Measurements from ENCODE around the gene LRRC4C. TPM values are rescaled to one million over a fixed set of nuclear protein-coding genes. Genes with fewer than 3 reads are reported as not detected.

Gene LRRC4C
- total RNA-seq, 1 experiment from 2014 or later: 0.13 TPM

DNA sequence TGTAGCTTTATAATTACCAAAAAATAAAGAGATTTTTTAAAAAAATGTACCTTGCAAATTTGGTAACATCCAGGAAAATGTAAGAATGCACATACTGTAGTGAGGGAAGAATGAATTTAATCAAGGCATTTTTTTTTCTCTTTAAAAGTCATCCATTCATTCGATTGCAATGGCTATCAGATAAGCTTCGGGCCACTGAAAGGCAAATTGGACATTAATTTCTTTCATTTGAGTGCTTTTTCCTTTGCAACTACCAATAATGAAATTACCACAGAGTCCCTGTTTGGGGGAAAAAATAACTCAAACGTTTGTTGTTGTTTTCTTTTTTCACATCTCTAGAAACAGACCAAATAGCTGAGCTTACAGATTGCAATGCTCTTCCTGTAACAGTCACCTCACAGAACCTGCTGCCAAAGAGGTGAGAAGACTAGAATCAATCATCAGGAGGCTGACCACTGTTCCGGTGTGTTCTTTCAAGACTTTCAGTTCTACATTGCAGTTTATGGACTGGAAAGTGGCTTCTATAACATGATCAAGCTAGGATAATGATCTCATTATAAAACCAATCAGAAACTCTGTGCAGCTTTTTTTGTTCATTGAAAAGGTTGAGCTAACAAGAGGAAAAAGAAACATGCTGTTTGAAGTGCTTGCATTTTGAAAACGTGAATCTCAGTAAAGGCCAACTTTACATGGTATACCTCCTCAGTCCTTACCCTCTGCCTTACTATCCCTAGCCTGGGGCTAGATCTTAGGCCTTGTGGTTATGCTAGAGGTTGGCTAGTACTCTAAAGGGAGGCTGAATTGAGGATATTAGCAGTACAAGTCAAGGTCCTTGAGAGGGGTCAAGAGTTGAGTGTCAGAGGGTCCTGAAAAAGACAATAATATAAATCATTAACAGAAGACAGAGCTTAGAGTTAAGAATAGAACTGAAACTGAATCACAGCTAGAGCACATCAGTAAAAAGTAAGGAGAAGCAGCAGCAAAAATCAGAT, 1276.1 kb downstream of the LRRC4C start:
- Histone ChIP-seq H3K23me2 (ENCODE audit: insufficient read length, low read depth, low read length, poor library complexity, severe bottlenecking) (no peaks in the 10 kb centered on the region), H3K79me1 (ENCODE audit: insufficient read depth, low read depth, low read length, poor library complexity, severe bottlenecking) (no peaks in the 10 kb centered on the region)
- peaks cover 6 to 14% of the 10 kb centered on the region in 2 experiments for H3K4me1 Mint-ChIP-seq

More for the DNA sequence above, 1276.1 kb downstream of the LRRC4C start:
- Histone ChIP-seq H3K18ac (ENCODE audit: insufficient read length, low read depth, low read length) (no peak overlapping the region), H2BK15ac (ENCODE audit: low read depth, low read length) (no peak overlapping the region), H3K4me1 (ENCODE audit: insufficient read depth, low read length) (no peaks in the 10 kb centered on the region), H2AFZ (ENCODE audit: low read length) (no peak overlapping the region), H3K9me3 (ENCODE audit: control insufficient read depth, low read depth, low read length) (no peaks in the 10 kb centered on the region), H2BK120ac (ENCODE audit: low read depth, low read length, poor library complexity, severe bottlenecking) (no peak overlapping the region), H4K91ac (ENCODE audit: insufficient read length, low read depth, low read length) (no peak overlapping the region), H3K27me3 (ENCODE audit: insufficient read depth, low read length) (no peaks in the 10 kb centered on the region), H2BK20ac (ENCODE audit: low read depth, low read length, poor library complexity, severe bottlenecking) (no peak overlapping the region), H4K20me1 (ENCODE audit: control insufficient read depth, insufficient read depth, insufficient read length) (no peaks in the 10 kb centered on the region), H3K9ac (ENCODE audit: extremely low read depth, insufficient read length, low read length) (no peak overlapping the region), H3T11ph (ENCODE audit: low read length) (no peak overlapping the region), H3K27ac (ENCODE audit: insufficient read length, low read depth, low read length) (no peak overlapping the region), H3K79me2 (ENCODE audit: insufficient read depth, low read length) (no peaks in the 10 kb centered on the region), H3K23ac (ENCODE audit: insufficient read length, low read depth, low read length) (no peak overlapping the region), H3K14ac (ENCODE audit: insufficient read depth, low read length) (no peak overlapping the region), H2BK12ac (ENCODE audit: insufficient read length, low read depth, low read length) (no peak overlapping the region), H4K5ac (ENCODE audit: insufficient read length, low read depth, low read length) (no peak overlapping the region), H2BK5ac (ENCODE audit: insufficient read length, low read length) (no peak overlapping the region), H2AK5ac (ENCODE audit: insufficient read length, low read length) (no peak overlapping the region), H4K8ac (replicated peaks; ENCODE audit: insufficient read length, low read depth, low read length) (no peak overlapping the region), H3K4me2 (ENCODE audit: insufficient read depth, insufficient read length, low read length) (no peak overlapping the region), H3K4ac (ENCODE audit: low read depth, low read length) (no peak overlapping the region), H3K56ac (ENCODE audit: insufficient read length, low read depth, low read length) (no peak overlapping the region)
- no peaks in the 10 kb centered on the region for H3K9me3 Mint-ChIP-seq
- TF ChIP-seq, protein P1, sequence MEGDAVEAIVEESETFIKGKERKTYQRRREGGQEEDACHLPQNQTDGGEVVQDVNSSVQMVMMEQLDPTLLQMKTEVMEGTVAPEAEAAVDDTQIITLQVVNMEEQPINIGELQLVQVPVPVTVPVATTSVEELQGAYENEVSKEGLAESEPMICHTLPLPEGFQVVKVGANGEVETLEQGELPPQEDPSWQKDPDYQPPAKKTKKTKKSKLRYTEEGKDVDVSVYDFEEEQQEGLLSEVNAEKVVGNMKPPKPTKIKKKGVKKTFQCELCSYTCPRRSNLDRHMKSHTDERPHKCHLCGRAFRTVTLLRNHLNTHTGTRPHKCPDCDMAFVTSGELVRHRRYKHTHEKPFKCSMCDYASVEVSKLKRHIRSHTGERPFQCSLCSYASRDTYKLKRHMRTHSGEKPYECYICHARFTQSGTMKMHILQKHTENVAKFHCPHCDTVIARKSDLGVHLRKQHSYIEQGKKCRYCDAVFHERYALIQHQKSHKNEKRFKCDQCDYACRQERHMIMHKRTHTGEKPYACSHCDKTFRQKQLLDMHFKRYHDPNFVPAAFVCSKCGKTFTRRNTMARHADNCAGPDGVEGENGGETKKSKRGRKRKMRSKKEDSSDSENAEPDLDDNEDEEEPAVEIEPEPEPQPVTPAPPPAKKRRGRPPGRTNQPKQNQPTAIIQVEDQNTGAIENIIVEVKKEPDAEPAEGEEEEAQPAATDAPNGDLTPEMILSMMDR (conservative IDR thresholded peaks at IDR 0.05): no peak
- no CpG with 5 or more reads among the region's 5 CpGs for WGBS (ENCODE audit: extremely low coverage, insufficient read length, low lambda C conversion rate)
- no peak overlapping the region for H3K4me3 Mint-ChIP-seq
- no peak for DNase-seq
- no peak overlapping the region for H3K27ac Mint-ChIP-seq
- no peaks in the 10 kb centered on the region for H3K36me3 Mint-ChIP-seq (ENCODE audit: insufficient read depth in 1 of 3, low read depth in 3 of 3)
- H3K27me3 Mint-ChIP-seq (ENCODE audit: low read depth): peaks cover 16% of the 10 kb centered on the region

Measured in H9 (cell line).